HG02938 (cell line): ENCODE measurements around the gene IGSF9B.

Experiments used
- ATAC-seq: cut with Tn5 transposase; IDR thresholded peaks from one replicate; pipeline ENCODE4 v1.9.1; 2021; ENCODE audit warnings: mild to moderate bottlenecking, moderate library complexity; ENCODE audit not compliant: unreplicated experiment

Gene IGSF9B

GRCh38 chr11:133921513-133921912, 35.3 kb downstream of the IGSF9B start:
- no peak for ATAC-seq

- no peak for ATAC-seq
Measured at GRCh38 chr11:133921026-133921425, 35.7 kb downstream of the IGSF9B start.

- ATAC-seq = no peak
Measured at GRCh38 chr11:133920109-133920990, 36.4 kb downstream of the IGSF9B start.

DNA sequence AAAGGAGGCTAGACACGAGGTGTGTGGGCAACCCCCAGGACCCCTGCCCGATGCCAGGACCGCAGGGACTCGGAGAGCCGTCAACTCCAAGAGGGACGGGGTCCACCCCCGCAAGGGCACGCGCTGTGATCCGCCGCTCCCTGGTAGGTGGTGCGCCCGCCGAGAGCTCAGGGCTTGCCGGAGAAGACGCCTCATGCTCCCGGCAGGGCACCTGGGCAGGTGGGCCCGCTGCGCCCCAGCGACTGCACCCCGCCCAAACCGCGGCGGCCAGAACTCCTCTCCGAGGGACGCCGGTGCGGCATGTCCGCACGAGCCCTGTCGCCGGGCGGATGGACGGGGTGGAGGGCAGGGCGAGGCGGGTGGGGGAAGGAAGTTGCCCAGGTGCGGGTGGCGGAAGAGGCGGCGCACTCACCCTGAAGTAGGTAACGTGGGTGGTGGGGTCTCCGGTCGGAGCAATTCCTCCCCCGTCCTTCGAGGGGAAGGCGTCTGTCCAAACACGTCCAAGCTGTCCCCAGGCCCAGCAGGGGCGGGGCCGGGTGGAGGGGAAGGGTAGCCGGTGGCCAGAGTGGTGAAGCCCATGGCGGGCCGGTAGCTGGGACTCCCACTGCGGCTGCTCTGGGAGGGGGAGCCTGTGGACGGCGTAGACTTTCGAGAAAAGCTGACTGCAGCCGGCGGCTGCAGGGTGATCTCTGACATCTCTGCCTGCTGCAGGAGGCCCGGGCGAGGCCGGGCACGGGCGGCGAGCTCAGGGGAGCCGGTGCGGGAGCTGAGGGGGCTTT, 37.2 kb downstream of the IGSF9B start:
- ATAC-seq = no peak

DNA sequence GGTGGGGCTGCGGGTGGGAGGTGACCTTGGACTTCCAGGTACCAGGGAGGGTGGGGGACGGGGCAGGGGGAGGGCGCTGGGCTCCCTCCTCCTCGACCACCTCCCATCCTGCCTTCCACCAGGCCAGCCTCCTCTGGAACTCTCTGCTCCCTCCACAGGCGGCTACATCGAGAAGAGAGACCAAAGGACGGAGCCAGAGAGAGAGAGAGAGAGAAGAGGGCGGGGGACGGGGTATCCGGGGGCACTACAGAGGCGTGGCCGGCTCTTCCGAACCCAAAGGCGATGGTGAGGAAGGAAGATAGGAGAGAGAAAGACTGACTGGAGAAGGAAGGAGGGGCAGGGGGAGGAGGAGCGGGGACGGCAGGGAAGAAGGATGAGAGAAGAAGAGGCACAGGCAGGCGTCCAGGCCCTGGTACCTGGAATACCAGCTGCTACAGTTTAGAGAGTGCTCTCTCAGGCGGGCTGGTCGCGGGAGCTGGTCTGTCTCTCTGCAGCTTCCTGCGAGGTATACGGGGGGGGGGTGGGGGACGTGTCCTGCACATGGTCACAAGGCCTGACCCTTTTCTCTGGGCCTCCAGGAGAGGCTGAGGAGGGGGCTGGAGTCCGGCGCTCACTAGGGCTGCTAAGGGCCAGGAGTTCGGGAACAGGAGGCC, 38.0 kb downstream of the IGSF9B start:
- ATAC-seq = no peak

DNA sequence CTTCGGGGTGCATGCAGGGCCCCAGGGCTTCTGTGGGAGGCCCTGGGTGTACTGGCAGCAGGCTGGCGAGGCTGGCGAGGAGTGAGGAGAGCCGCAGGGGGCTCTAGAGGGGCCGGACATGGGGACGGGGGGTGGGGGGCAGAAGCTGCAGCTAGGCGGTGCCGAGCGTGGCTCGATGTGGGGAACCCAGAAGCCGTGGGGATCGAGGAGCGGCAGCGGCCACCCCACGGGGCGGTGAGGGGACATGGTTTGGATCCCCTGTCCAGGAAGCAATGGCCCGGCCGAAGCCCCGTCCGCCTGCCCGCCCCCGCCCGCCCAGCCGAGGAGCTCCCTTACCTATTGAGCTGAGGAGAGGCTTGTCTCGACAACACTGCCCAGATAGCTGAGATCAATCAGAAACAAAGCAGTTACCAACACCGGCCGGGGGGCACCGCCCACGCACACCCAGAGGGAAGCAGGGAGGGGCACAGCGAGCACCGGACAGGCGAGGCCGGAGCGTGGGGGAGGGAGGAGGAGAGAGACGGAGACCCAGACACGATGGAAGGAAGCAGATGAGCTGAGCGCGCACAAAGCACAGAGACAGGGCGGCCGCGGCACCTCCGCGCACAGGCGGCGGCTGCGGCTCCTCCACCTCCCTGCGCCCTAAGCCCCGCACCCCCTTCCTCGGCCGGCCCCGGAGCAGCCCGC, 38.7 kb downstream of the IGSF9B start:
- no peak for ATAC-seq

GRCh38 chr11:133916784-133917440, 39.9 kb downstream of the IGSF9B start:
- no peak for ATAC-seq

DNA sequence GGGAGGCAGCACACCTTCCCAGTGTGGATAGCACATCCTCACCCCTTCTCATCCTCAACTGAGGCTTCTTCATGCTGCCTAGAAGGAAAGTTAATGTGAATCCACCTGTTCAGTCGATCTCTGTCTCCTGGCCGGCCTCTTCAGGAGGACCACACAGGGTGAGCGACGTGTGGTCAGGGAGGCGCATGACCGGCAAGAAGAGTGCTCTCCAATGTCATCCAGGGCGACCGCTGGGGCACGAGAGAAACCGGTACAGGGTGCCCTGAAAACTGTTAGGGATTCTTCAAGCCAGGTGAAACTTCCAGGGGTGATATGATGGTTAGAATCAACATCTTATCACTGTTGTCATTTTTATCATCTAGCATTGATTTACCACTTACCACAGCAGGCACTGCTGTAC, 43.0 kb downstream of the IGSF9B start:
- ATAC-seq = no peak

DNA sequence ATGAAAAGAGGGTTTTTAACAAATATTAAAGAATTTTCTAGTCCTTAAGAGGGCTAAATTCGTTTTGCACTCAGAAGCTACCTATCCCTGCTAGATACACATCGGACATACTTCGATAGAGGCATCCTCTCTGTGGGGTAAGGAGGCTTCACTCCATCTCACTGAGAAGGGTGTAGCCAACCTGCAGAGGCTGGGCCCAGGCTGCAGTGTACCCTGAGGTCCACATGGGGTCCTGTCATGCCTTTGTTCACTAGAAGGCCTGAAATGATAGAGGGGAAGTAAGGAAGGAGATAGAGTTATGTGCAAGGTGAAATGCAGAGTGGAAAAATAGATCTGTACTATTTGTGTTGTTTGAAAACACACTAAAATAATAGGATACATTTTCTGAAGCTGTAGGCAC, 45.6 kb downstream of the IGSF9B start:
- no peak for ATAC-seq

GRCh38 chr11:133910101-133910500, 46.7 kb downstream of the IGSF9B start:
- no peak for ATAC-seq

DNA sequence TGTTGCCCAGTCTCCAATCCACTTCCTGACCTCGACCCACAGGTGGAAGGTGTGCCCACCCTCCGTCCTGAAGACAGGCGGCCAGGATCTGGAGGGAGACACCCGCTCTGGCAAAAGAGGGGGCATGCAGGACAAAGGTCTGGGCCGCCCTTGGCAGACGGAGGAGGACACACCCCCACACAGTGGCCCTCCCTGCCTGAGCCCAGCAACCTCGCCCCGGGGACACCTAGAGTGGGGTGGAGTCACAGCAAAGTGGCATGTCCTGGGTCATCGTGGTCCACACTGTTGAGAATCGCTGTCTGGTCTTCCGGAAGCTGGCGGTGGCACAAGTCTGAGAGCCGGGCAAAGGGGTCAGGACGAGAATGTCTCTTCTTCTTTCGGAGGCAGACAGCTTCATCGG, 47.9 kb downstream of the IGSF9B start:
- ATAC-seq = no peak

- ATAC-seq = no peak
Measured at GRCh38 chr11:133907841-133908241, 48.9 kb downstream of the IGSF9B start.

- ATAC-seq = no peak
Measured at GRCh38 chr11:133907216-133907615, 49.6 kb downstream of the IGSF9B start.

DNA sequence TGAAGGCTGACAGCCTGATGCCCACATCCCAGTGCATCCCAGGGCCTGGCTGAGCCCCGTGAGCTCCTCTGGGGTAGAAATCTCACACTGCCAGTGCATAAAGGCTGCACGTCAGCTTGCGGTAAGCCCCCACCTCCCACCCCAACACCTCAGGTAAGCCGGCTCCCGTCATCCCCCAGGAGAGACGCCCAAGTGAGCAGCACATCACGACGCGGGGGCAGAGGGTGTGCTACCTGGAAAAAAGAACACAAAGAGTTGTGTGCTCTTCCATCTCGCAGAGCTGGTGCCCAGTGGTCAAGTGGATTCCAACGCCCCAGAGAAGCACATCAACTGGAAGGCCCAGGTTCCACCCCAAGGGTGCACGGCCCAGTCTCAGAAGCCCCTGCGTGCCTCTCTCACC, 50.0 kb downstream of the IGSF9B start:
- no peak for ATAC-seq

GRCh38 chr11:133906241-133906640, 50.5 kb downstream of the IGSF9B start:
- ATAC-seq = no peak

DNA sequence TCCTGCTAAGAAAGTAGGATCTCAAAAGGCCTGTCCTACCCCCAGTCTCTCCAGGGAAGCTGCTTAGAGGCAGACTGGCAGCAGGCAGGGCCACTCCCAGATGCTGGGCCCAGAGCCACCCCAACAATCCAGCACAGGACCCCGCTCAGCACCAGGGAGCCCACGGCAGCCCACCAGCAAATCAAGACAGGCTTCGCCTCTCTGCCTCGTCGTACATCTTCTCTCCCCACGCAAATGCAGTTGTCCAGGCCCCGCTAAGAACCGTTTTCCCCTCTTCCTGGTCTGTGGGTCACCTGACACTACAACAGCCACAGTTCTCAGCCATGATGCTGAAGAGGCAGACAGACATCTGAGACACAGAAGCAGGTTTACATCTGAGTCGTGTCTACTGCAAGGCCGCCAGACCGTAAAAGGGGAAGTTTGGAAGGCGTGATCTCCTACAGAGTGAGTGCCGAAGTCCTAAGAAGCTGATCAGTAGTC, 51.1 kb downstream of the IGSF9B start:
- ATAC-seq = no peak

- no peak for ATAC-seq
Measured at GRCh38 chr11:133904818-133905515, 51.8 kb downstream of the IGSF9B start.

GRCh38 chr11:133903875-133904817, 52.6 kb downstream of the IGSF9B start:
- ATAC-seq = no peak

DNA sequence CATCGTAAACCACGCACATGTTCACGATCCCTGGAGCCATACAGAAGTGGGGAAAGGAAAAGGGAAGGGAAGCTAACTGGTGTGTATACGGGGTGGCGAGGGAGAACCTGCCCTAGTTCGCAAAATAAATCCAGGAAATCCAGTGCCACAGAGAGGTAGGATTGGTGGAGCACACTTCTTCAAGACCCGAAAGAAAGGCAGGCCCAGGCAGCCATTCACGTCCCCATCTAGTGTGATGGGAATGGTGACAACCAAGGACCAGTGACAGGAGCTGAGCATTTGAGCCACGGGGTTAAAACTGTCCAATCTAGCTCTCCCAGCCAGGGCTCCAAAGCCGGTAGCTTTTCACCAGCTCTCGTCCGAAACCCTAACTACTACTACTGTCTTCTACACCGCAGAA, 53.7 kb downstream of the IGSF9B start:
- ATAC-seq = no peak
